A204.1 (cell line): ENCODE data around the gene TKT.
"Not testable (repeated sequence)": the region's sequence is repeated elsewhere in the genome, so short reads cannot be mapped to it uniquely, and the experiment has no call there.

Experiments used
- FAIRE-seq: peaks from 2 replicates; lab custom pipeline; 2012; peaks lifted over from hg19 to GRCh38; lab: Jason Lieb, UNC

The TKT gene

GRCh38 chr3:53259427-53260259, 3.8 kb upstream of the TKT start:
- FAIRE-seq, result no peak

GRCh38 chr3:53258600-53259426, 3.0 kb upstream of the TKT start:
- FAIRE-seq, result no peak

- FAIRE-seq, result no peak
These were observed 1.6 kb upstream of the TKT start for GRCh38 chr3:53257465-53257864.

- no peak for FAIRE-seq
These were observed 858 bp upstream of the TKT start for GRCh38 chr3:53256704-53257055.

GRCh38 chr3:53255423-53255774, 423 bp downstream of the TKT start:
- no peak for FAIRE-seq

- no peak for FAIRE-seq
These were observed 1.1 kb downstream of the TKT start for GRCh38 chr3:53254509-53255422.

- FAIRE-seq, result no peak
These were observed 1.9 kb downstream of the TKT start for GRCh38 chr3:53253707-53254508.

- not testable (repeated sequence) for FAIRE-seq
These were observed 2.9 kb downstream of the TKT start for GRCh38 chr3:53252947-53253322.

GRCh38 chr3:53252096-53252946, 3.5 kb downstream of the TKT start:
- no peak for FAIRE-seq

GRCh38 chr3:53250881-53251605, 4.8 kb downstream of the TKT start:
- FAIRE-seq, result no peak

- FAIRE-seq, result no peak
These were observed 5.4 kb downstream of the TKT start for GRCh38 chr3:53250453-53250852.

GRCh38 chr3:53248161-53248560, 7.7 kb downstream of the TKT start:
- no peak for FAIRE-seq

GRCh38 chr3:53247619-53248018, 8.2 kb downstream of the TKT start:
- no peak for FAIRE-seq

- no peak for FAIRE-seq
These were observed 11.6 kb downstream of the TKT start for GRCh38 chr3:53244271-53244670.

GRCh38 chr3:53243785-53244184, 12.0 kb downstream of the TKT start:
- no peak for FAIRE-seq

GRCh38 chr3:53243165-53243564, 12.7 kb downstream of the TKT start:
- no peak for FAIRE-seq

GRCh38 chr3:53242642-53243041, 13.2 kb downstream of the TKT start:
- FAIRE-seq, result no peak

- FAIRE-seq, result no peak
These were observed 13.7 kb downstream of the TKT start for GRCh38 chr3:53242155-53242554.

- FAIRE-seq, result no peak
These were observed 14.5 kb downstream of the TKT start for GRCh38 chr3:53240989-53241972.
